ENCODE data around the gene LUC7L2. TPM values are rescaled to one million over a fixed set of nuclear protein-coding genes. Genes with fewer than 3 reads are reported as not detected.

The LUC7L2 gene
- total RNA-seq, 1 experiment from 2014 or later, result 94.4 TPM

DNA sequence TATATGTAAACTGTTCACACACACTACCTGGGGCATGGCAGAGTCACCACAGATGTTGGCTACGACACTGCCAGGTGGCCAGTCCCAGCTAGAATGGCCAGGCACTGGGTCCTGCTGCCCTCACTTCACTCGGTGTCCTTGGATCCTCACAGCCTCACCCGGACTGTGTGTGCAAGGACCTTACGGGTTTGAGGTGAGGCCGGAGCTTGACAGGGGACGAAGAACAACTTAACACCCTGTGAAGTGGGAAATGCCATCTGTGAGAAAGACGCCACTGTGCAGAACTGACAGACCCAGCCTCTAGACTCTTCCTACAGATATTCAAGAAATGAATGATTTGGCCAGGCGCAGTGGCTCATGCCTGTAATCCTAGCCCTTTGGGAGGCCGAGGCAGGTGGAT lies 77.1 kb downstream of the LUC7L2 start (continued):
- no peak for TF ChIP-seq JUN (CRISPR knock-in tag; IDR thresholded peaks at IDR 0.05)
- TF ChIP-seq SMAD4 (CRISPR knock-in tag; IDR thresholded peaks at IDR 0.05), result no peak
- no peak for TF ChIP-seq NFATC4 (CRISPR knock-in tag; IDR thresholded peaks at IDR 0.05)

- H3K27me3 Mint-ChIP-seq (ENCODE audit: low read depth), result no peaks in the 10 kb centered on the region
- CTCF ChIA-PET, result interaction anchor here (0.8 kb wide), 1 partner anchor 66 kb away, joined by 3 read pairs; no protein-coding TSS in a partner anchor
- H3K36me3 Mint-ChIP-seq, result no peaks in the 10 kb centered on the region
- no peak overlapping the region for H3K4me3 Mint-ChIP-seq
- H3K27ac Mint-ChIP-seq, result 0 out of 2 replicates have a peak overlapping the region, but pooled peaks have one; percentile 3
- TF ChIP-seq MYBL2 (CRISPR knock-in tag; IDR thresholded peaks at IDR 0.05) (no peak), NR3C1 (CRISPR knock-in tag; conservative IDR thresholded peaks at IDR 0.05; ENCODE audit: low read depth) (no peak), NR2C2 (CRISPR knock-in tag; IDR thresholded peaks at IDR 0.05) (no peak), SMAD3 (CRISPR knock-in tag; IDR thresholded peaks at IDR 0.05; ENCODE audit: borderline replicate concordance) (no peak), HMGA2 (CRISPR knock-in tag; IDR thresholded peaks at IDR 0.05) (no peak), ETV6 (CRISPR knock-in tag; IDR thresholded peaks at IDR 0.05) (no peak), SOX15 (CRISPR knock-in tag; IDR thresholded peaks at IDR 0.05) (no peak), AR (CRISPR knock-in tag; IDR thresholded peaks at IDR 0.05) (no peak), FOXP4 (CRISPR knock-in tag; IDR thresholded peaks at IDR 0.05) (no peak), IRF1 (CRISPR knock-in tag; IDR thresholded peaks at IDR 0.05) (no peak), RELA (CRISPR knock-in tag; IDR thresholded peaks at IDR 0.05; ENCODE audit: borderline replicate concordance) (no peak), FOXJ3 (CRISPR knock-in tag; IDR thresholded peaks at IDR 0.05; ENCODE audit: borderline replicate concordance) (no peak), ZNF232 (CRISPR knock-in tag; IDR thresholded peaks at IDR 0.05) (no peak), E2F5 (CRISPR knock-in tag; IDR thresholded peaks at IDR 0.05) (no peak), RORB (CRISPR knock-in tag; IDR thresholded peaks at IDR 0.05) (no peak), ZNF671 (CRISPR knock-in tag; IDR thresholded peaks at IDR 0.05) (no peak), TCF7 (CRISPR knock-in tag; IDR thresholded peaks at IDR 0.05; ENCODE audit: low read depth) (no peak)
- TF ChIP-seq, protein P1, sequence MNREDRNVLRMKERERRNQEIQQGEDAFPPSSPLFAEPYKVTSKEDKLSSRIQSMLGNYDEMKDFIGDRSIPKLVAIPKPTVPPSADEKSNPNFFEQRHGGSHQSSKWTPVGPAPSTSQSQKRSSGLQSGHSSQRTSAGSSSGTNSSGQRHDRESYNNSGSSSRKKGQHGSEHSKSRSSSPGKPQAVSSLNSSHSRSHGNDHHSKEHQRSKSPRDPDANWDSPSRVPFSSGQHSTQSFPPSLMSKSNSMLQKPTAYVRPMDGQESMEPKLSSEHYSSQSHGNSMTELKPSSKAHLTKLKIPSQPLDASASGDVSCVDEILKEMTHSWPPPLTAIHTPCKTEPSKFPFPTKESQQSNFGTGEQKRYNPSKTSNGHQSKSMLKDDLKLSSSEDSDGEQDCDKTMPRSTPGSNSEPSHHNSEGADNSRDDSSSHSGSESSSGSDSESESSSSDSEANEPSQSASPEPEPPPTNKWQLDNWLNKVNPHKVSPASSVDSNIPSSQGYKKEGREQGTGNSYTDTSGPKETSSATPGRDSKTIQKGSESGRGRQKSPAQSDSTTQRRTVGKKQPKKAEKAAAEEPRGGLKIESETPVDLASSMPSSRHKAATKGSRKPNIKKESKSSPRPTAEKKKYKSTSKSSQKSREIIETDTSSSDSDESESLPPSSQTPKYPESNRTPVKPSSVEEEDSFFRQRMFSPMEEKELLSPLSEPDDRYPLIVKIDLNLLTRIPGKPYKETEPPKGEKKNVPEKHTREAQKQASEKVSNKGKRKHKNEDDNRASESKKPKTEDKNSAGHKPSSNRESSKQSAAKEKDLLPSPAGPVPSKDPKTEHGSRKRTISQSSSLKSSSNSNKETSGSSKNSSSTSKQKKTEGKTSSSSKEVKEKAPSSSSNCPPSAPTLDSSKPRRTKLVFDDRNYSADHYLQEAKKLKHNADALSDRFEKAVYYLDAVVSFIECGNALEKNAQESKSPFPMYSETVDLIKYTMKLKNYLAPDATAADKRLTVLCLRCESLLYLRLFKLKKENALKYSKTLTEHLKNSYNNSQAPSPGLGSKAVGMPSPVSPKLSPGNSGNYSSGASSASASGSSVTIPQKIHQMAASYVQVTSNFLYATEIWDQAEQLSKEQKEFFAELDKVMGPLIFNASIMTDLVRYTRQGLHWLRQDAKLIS (CRISPR knock-in tag; IDR thresholded peaks at IDR 0.05; ENCODE audit: borderline replicate concordance), result no peak
- TF ChIP-seq, protein P2, sequence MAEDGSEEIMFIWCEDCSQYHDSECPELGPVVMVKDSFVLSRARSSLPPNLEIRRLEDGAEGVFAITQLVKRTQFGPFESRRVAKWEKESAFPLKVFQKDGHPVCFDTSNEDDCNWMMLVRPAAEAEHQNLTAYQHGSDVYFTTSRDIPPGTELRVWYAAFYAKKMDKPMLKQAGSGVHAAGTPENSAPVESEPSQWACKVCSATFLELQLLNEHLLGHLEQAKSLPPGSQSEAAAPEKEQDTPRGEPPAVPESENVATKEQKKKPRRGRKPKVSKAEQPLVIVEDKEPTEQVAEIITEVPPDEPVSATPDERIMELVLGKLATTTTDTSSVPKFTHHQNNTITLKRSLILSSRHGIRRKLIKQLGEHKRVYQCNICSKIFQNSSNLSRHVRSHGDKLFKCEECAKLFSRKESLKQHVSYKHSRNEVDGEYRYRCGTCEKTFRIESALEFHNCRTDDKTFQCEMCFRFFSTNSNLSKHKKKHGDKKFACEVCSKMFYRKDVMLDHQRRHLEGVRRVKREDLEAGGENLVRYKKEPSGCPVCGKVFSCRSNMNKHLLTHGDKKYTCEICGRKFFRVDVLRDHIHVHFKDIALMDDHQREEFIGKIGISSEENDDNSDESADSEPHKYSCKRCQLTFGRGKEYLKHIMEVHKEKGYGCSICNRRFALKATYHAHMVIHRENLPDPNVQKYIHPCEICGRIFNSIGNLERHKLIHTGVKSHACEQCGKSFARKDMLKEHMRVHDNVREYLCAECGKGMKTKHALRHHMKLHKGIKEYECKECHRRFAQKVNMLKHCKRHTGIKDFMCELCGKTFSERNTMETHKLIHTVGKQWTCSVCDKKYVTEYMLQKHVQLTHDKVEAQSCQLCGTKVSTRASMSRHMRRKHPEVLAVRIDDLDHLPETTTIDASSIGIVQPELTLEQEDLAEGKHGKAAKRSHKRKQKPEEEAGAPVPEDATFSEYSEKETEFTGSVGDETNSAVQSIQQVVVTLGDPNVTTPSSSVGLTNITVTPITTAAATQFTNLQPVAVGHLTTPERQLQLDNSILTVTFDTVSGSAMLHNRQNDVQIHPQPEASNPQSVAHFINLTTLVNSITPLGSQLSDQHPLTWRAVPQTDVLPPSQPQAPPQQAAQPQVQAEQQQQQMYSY (CRISPR knock-in tag; IDR thresholded peaks at IDR 0.05), result no peak
- POLR2A ChIA-PET, result no interaction called here
- peaks cover 1% of the 10 kb centered on the region for H3K4me1 Mint-ChIP-seq
- no peak for DNase-seq (ENCODE audit: low spot score)
- H3K9me3 Mint-ChIP-seq, result no peaks in the 10 kb centered on the region
- no peak for ATAC-seq
Observed at GRCh38 chr7:139439375-139439774, 79.7 kb downstream of the LUC7L2 start.
